CD4-positive, alpha-beta T cell treated with Interleukin-2 at 100 ng/mL for 4 hours (primary cell): Measurements from ENCODE around the gene OR5H2.
"Not testable (repeated sequence)": the region's sequence is repeated elsewhere in the genome, so short reads cannot be mapped to it uniquely, and the experiment has no call there.

Experiments
- DNase-seq: peaks from one replicate; pipeline ENCODE4 v3.0.0-alpha.2; 2020; ENCODE audit warnings: low spot score

OR5H2 gene

GRCh38 chr3:98282205-98282604 lies at the start of gene OR5H2:
Gene OR5H2 (plus strand): TSS chr3:98282505. CDS start chr3:98282903, 398 bp downstream.
- no peak for DNase-seq

DNA sequence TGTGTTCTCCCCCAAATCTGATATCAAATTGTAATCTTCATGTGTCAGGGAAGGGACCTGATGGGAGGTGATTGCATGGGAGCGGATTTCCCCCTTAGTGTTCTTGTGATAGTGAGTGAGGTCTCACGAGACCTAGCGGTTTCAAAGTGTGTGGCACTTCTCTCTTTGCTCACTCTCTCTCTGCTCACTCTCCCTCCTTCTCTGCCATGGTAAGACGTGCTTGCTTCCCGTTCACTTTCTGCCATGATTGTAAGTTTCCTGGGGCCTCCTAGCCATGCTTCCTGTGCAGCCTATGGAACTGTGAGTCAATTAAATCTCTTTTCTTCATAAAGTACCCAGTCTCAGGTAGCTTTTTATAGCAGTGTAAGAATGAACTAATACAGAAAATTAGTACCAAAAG lies 48.8 kb upstream of the OR5H2 start:
- no peak for DNase-seq

- no peak for DNase-seq
Observed at GRCh38 chr3:98240131-98240530, 42.2 kb upstream of the OR5H2 start.

GRCh38 chr3:98242155-98242554 lies 40.1 kb upstream of the OR5H2 start:
- no peak for DNase-seq

- DNase-seq, result no peak
Observed at GRCh38 chr3:98243843-98244242, 38.5 kb upstream of the OR5H2 start.

GRCh38 chr3:98246142-98246541 lies 36.2 kb upstream of the OR5H2 start:
- DNase-seq, result no peak

GRCh38 chr3:98256026-98256425 lies 26.3 kb upstream of the OR5H2 start:
- not testable (repeated sequence) for DNase-seq

DNA sequence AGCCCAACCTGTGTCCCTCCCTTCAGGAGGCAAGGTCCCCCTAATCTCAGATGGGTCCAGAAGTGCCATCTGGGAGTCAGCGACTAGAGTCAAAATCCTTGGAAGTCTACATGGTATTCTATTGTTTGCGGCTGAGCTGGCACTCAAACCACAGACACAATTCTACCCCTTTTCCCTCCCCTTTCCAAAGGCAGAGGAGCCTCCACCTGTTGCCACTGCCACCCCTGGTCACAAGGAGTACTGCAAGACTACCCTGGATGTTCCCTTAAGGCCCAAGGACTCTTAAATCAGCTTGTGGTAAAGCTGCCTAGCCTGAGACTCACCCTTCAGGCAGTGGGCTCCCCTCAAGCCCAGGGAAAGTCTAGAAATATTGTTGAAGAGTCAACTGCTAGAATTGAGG lies 22.6 kb upstream of the OR5H2 start:
- no peak for DNase-seq

DNA sequence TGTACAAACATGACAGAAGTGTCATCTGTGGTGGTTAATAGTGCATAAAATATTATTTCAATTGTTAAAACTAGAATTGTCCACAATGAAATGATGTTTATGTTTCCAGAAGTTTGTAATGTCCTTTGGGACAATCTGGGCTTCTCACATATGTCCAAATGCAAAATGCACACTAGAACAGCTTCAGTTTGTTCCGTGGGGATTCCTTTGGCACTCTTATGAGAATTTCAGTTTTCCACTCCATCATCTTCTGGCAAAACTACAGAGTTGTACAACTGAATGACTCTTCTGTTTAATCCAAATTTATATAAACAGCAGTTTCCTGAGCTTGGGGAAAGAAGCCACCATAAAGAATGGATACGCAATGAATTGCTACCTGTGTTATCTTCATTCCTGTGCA lies 20.3 kb upstream of the OR5H2 start:
- DNase-seq, result no peak

- no peak for DNase-seq
Observed at GRCh38 chr3:98263944-98264343, 18.4 kb upstream of the OR5H2 start, which contains the start of gene OR5H6. Gene OR5H6 (plus strand): TSS chr3:98264244. CDS start chr3:98264333, 89 bp downstream.

GRCh38 chr3:98269846-98270245 lies 12.5 kb upstream of the OR5H2 start:
- no peak for DNase-seq

DNA sequence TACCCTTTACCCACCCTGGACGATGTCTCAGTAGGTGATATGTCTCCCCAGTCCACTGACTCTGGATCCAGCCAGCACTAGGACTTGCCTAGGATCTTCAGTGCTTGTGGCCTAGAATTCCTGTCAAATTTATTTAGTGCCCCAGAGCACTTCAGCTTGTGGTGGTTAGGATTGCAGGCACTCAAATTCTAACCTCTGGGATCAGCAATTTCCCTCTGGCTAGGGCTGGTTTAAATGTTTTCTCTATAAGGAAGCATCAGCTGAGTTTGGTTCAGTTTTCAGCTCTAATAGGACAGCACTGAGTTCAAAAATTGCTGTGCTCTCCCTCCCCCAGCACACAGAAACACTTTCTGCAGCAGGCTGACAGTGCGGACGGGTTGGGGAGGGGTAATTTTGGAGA lies 10.2 kb upstream of the OR5H2 start:
- DNase-seq, result no peak

DNA sequence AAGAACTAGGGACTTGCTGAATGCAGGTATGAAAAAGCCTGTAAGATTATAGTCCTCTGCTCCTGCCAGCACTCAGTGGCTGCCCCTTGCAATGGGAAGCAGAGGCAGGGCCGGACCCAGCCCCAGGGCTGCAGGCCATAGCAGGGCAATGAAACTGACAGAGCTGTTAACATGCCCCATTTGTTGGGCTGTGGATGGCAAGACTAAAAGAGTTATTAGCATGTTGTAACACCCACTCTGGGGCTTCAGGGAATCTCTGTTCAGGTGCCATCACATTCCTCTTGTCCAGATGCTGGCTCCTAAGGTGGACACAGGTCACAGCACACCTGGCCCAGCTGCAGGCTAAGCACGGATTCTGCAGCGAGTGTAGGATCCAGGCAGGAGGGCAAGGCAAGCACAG lies 7.4 kb upstream of the OR5H2 start:
- no peak for DNase-seq

- DNase-seq, result no peak
Observed at GRCh38 chr3:98290916-98291315, 8.6 kb downstream of the OR5H2 start.

DNA sequence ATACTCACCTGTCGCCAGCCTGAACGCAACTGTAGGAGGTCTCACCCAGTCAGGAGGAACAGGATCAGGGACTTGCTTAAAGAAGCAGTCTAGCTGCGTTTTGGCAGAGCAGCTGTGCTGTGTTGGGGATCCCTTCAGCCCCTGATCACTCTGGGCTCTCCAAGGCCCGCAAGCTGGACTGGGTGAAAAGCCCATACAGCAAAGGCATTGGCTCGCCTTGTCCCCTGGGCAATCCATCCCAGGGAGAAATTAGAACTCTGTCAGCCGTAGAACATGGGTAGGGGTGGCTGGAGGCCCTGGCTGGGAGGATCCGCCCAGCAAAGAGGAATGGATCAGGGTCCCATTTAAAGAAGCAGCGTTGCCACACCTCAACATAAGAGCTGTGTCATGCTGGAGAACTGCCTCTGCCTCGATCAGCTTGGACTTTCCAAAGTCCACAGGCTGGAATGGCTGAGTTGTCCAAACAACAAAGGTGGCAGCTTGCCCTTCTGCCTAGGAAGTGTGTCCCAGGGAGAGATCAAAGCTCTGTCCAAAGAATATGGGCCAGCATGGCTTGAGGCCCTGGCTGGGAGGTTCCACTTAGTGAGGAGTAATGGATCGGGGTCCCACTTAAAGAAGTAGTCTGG lies 9.1 kb downstream of the OR5H2 start:
- DNase-seq, result no peak

GRCh38 chr3:98322101-98322500 lies 39.8 kb downstream of the OR5H2 start:
- DNase-seq, result no peak

DNA sequence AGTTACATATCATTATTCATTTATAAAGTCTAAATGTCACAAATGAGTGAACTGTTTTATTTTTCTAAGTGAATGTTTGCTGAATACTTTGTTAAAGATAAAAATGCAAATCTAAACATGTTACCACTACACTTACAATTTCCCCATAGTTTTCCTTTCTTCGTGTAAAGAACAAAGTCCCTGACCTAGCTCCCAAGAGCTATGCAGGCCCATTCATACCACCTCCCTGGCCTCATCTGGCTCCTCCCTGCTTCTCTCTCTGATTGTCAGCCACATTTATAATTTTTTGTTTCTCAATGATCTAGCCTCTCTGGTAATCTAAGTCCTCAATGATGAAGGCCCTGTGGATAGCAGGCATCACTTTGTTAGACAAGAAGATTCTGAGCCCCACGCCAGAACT lies 40.4 kb downstream of the OR5H2 start:
- DNase-seq, result no peak

DNA sequence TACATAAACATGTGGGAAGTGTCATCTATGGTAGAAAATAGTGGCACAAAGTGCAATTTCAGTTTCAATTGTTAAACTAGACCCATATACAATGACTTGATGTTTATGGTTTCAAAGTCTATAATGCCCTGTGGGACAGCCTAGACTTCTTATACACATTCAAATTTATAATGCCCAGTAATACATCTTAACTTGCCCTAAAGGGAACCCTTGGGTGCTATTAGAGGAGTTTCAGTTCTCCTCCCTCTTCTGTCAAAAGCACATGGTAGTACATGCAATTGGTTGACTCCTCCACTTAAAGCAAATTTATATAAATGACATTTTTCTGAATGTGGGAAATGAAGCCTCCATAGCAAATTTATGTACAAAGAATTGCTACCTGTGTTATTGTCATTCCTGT lies 41.1 kb downstream of the OR5H2 start:
- no peak for DNase-seq

DNA sequence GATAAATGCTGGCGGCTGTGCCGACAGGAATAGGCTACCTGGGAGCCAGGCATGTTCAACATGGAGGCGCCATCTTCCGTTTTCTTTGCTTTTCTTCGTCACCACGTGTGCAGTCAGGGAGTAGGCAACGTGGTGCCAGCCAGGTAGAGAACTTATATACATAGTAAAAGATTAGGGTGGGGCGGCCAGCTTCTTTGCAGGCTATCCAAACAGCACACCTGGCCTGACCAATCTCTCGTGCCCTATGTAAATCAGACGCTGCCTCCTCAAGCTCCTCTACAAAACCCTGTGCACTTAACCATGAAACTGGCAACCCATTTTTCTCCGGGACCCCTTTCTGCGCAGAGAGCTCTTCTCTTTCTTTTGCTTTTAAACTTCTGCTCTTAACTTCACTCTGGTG lies 42.8 kb downstream of the OR5H2 start:
- DNase-seq, result no peak

DNA sequence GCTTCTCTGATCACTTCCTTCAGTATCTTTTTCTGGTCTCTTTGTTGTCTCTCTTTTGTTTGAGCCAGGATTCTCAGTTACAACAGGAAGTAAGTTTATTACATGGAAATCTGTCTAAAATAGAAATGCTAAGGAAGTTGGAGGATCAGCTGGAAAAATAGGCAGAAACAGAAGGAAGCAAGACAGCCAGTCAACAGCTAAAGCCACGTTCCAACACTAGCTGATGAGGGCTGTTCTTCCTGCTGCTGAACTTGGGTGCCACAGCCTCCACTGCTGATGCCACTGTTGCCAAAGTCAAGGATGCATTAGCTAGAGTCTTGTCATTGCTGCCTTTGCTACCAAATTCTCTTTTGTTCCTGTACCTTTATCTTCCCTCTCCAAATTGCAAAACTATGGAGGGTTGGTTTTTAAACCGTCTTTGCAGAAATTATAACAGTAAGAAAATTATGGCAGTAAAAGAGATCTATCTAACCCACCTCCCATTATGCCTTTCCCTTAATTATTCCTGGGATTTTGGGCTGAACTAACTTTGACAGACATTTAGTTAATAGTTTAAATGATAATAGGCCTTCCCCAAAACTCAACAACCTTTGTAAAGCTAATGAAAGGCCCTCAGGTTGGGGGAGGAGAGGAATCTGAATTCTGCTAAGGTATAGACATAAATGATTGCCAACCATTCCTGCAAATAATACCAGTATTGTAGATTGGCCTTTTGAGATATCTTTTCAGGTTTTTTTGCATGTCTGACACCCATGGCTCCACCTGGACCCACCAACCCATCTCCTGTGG lies 44.0 kb downstream of the OR5H2 start:
- no peak for DNase-seq

DNA sequence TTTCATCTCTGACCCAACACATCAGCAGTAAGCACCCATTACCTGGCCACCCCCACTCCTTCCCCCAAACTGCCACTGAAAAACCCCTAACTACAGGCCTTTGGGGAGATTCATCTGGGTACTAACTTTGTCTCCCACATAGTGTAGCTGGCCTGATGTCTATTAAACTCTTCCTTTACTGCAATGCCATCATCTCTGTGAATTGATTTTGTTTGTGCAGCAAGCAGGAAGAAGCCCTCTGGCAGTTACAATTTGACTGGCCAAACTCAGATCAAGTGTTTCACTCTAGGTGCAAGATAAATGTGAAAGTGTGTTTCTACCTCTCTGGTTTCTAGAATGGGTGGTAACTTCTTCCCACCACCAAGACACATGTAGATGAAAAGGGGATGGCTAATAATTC lies 44.6 kb downstream of the OR5H2 start:
- no peak for DNase-seq

GRCh38 chr3:98328933-98329332 lies 46.6 kb downstream of the OR5H2 start:
- DNase-seq, result no peak

- DNase-seq, result peak; percentile 55
Observed at GRCh38 chr3:98329392-98330124, 47.3 kb downstream of the OR5H2 start.
